Ascending aorta (tissue), 2 donors: ENCODE results near the gene SOAT2. TPM values are rescaled to one million over a fixed set of nuclear protein-coding genes. Genes with fewer than 3 reads are reported as not detected.

Experiments
- DNase-seq, 2 donors: peaks; one replicate each; pipeline ENCODE4 v3.0.0-alpha.2; 2019; ENCODE audit warnings: low spot score in 2 of 2
- H3K27ac ChIP-seq, 2 donors: fragments of 200-600 bp; sonication (generic); one replicate each; pipeline ENCODE4 v1.5.1; 2016 to 2017; ENCODE audit warnings: mild to moderate bottlenecking in 1 of 2
- H3K27me3 ChIP-seq: fragments of 200-600 bp; sonication (generic); one replicate; pipeline ENCODE4 v1.5.1; 2017
- H3K36me3 ChIP-seq, 2 donors: fragments of 200-600 bp; sonication (generic); one replicate each; pipeline ENCODE4 v1.5.1; 2016
- H3K4me1 ChIP-seq, 2 donors: fragments of 200-600 bp; sonication (generic); one replicate each; pipeline ENCODE4 v1.5.1; 2016 to 2017; ENCODE audit warnings: mild to moderate bottlenecking in 1 of 2
- H3K4me3 ChIP-seq, 2 donors: fragments of 200-600 bp; sonication (generic); one replicate each; pipeline ENCODE4 v1.5.1; 2016 to 2017; ENCODE audit warnings: mild to moderate bottlenecking in 1 of 2
- H3K9me3 ChIP-seq, 2 donors: fragments of 200-600 bp; sonication (generic); one replicate each; pipeline ENCODE4 v1.5.1; 2016
- intact Hi-C: fragments of 100-400 bp; cut with DNase I; formaldehyde crosslinking; loops from one replicate; pipeline ENCODE4 v1.15.1; 2023
- total RNA-seq: library from RNA; depleted of rRNA; stranded (reverse); fragments of >200 nt; gene quantifications from one replicate; pipeline ENCODE4 v1.1.0, GENCODE V29; 2016
- TF ChIP-seq, protein P1 (sequence below), 3 experiments: fragments of 200-600 bp in 2 of 3; fragments of 450-650 bp in 1 of 3; sonication (generic) in 2 of 3; IDR thresholded peaks; one replicate each; pipeline ENCODE4 v1.5.1; 2016 to 2019; ENCODE audit warnings: antibody characterized with exemption in 3 of 3, mild to moderate bottlenecking in 1 of 3, moderate library complexity in 1 of 3

The SOAT2 gene
- total RNA-seq, 1 donor from 2014 or later, result not detected

DNA sequence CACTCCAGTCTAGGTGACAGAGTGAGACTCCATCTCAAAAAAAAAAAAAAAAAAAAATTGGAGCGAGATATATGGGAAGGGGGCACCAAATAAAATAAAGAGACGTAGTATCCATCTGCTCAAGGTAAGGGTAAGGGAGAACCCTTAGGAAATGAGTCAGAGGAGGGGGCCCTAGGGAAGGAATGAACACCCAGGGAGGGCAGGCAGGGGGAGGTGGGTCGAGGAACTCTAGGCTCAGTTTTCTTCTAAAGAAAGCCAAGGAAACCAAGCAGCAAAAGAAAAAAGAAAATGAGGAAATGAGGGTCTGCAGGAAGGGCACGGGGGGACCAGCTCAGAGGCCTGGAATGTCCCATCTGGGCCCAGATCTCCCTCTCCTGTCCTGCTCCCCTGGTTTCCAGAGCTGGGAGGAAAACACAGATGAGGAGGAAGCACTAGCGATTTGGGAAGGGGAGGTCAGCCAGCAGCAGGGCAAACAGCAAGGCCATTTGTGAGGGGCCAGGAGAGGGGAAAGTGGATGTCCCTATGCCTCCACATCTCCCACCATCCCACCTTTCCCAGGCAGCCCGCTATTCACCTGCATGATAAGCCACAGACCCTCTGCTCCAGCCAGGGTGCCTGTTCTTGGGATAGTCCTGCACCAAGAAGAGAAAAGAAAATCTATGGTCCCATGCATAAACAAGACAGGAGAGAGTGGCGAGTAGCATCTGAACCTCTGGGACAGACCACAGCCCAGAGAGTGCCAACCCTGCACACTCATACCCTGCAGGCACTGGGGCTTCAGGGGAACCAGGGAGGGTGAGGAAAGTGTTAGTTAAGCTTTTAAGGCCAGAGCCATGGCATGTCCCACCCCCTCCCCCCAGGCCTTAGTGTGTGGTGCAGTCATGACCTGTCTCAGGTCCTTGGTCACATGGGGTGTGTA, 36.0 kb upstream of the SOAT2 start:
- TF ChIP-seq, protein P1, sequence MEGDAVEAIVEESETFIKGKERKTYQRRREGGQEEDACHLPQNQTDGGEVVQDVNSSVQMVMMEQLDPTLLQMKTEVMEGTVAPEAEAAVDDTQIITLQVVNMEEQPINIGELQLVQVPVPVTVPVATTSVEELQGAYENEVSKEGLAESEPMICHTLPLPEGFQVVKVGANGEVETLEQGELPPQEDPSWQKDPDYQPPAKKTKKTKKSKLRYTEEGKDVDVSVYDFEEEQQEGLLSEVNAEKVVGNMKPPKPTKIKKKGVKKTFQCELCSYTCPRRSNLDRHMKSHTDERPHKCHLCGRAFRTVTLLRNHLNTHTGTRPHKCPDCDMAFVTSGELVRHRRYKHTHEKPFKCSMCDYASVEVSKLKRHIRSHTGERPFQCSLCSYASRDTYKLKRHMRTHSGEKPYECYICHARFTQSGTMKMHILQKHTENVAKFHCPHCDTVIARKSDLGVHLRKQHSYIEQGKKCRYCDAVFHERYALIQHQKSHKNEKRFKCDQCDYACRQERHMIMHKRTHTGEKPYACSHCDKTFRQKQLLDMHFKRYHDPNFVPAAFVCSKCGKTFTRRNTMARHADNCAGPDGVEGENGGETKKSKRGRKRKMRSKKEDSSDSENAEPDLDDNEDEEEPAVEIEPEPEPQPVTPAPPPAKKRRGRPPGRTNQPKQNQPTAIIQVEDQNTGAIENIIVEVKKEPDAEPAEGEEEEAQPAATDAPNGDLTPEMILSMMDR (IDR thresholded peaks at IDR 0.05), result no peak
- no peak for DNase-seq
- intact Hi-C loops, result loop anchor here (2.0 kb wide), 1 partner anchor 91 kb away; no protein-coding TSS in a partner anchor
- Histone ChIP-seq H3K4me1 (peaks cover 38 to 63% of the 10 kb centered on the region in 2 donors), H3K9me3 (no peaks in the 10 kb centered on the region), H3K27me3 (no peaks in the 10 kb centered on the region), H3K36me3 (peaks cover 30 to 49% of the 10 kb centered on the region in 2 donors), H3K4me3 (no peak overlapping the region), H3K27ac (peak overlapping the region; percentile 83 to 95)

DNA sequence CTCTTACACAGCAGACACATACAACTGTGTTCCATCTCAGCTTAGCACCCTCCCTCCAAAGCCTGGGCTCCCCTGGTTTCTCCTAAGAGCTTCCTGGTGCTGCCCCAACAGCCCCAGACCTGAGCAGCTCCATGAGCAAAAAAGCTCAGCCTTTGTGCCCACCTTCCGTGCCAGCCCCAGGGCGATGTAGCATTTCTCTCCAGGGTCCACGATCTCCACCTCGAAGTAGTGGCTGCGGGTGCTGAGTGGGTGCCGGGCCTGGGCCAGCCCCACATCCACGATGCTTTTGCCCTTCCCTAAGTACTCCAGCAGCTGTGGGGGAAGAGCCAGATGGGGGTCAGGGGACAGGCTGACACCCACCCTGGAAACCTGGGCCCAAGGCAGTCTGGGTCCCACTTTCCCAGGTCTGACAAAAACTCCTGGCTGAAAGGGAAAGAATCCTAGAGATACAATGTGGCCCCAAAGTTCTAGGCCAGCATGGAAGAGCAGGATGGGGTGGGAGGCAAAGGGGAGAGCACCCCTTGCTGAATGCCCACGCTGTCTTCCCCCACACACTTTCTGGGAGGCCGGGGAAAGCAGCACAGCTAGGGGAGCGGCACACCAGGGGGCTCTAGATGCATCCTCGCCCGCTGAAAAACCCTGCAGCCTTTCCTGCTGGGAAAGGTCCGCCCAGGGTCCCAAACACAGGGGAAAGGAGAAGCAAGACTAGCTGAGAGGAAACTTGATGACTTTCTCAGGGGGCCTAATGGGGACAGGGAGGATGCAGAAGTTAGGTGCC, 35.1 kb upstream of the SOAT2 start:
- Histone ChIP-seq H3K27me3 (no peaks in the 10 kb centered on the region), H3K4me1 (peaks cover 39 to 63% of the 10 kb centered on the region in 2 donors), H3K36me3 (peaks cover 22 to 41% of the 10 kb centered on the region in 2 donors), H3K9me3 (no peaks in the 10 kb centered on the region), H3K4me3 (no peak overlapping the region), H3K27ac (peak overlapping the region; percentile 83 to 95)
- TF ChIP-seq, protein P1 (IDR thresholded peaks at IDR 0.05), result no peak
- intact Hi-C loops, result loop anchor here (2.0 kb wide), 1 partner anchor 91 kb away; no protein-coding TSS in a partner anchor
- DNase-seq, result peak in 1 of 2 donors; percentile 62

DNA sequence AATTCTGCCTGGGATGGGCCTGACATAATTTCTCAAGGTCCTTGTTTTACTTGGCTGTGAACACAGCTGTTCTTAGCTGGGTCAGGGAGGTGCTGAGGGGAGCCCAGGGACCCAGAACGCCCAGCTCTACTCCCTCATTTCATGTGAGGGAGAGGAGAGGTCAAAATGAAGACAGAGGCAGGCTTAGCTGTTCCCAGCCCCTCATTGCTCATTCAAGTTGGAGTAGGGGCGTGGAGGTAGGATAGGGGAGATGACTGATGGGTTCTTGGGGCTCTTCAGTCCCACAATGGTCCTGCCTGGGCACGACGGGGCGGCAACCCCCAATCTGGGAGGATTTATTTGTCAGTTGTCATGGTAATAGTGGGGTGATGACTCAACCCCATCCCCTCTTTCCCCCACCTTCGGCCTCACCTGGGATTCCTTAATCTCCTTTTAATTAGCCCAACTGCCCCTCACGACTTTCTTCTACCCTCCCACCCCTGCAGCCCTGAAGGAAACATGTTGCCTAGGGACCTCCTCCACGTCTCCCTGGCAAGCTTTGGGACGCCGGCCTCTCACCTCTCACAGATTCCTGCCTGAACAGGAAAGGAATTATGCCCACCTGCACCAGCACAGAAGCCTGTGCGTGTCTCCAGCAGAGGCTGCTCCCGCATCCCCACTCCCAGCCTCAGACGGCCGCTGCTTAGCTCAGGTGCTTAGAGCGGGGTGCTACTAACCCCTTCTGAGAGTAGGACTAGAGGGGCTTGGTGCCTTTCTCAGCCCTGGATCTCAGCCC, 34.3 kb upstream of the SOAT2 start:
- Histone ChIP-seq H3K36me3 (peaks cover 16 to 35% of the 10 kb centered on the region in 2 donors), H3K27ac (peak overlapping the region; percentile 83 to 95), H3K9me3 (no peaks in the 10 kb centered on the region), H3K27me3 (no peaks in the 10 kb centered on the region), H3K4me1 (peaks cover 32 to 60% of the 10 kb centered on the region in 2 donors), H3K4me3 (no peak overlapping the region)
- intact Hi-C loops, result no loop called here
- DNase-seq, result peak in 1 of 2 donors; percentile 64
- TF ChIP-seq, protein P1 (IDR thresholded peaks at IDR 0.05), result no peak

DNA sequence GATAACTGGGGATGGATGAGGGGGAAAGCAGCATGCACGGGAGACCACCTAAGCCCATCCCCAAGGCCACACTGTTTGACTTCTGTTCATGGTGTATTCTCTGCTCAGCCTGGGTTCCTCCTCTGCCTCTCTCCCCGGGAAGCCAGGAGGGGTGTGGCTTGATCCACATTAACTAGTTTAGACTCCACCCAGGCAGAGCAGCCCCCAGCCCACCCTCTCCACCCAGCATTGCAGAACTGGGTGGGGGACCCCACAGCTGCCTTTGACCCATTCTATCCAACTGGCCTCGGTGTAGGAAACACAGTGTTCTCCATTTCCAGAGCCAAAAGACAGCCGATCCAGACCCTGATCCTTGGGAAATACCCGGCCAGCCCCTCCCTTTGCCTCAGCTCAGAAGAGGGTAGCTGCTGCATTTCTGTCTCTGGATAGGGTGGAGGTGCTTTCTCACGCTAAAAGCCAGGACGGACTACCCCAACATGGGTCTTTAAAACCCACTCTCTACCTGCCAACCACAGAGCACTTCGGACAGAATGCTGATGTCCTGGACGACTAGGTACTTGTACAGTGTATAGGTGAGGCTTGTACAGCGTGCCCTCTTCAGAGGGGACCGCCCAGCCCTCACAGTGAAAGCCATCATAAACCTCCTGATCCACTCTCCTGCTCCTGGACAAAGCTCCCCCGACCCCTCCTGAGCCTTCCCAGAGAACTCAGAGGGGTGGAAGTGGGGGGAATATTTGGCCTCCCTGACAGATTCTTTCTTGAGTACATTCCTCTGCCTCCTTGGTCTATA, 33.5 kb upstream of the SOAT2 start:
- H3K4me3 ChIP-seq, result no peak overlapping the region
- DNase-seq, result peak in 1 of 2 donors; percentile 69
- TF ChIP-seq, protein P1 (IDR thresholded peaks at IDR 0.05), result no peak
- peaks cover 32 to 56% of the 10 kb centered on the region in 2 donors for H3K4me1 ChIP-seq
- intact Hi-C loops, result no loop called here
- H3K36me3 ChIP-seq, result peaks cover 22 to 37% of the 10 kb centered on the region in 2 donors
- H3K27ac ChIP-seq, result peak overlapping the region; percentile 83 to 95
- no peaks in the 10 kb centered on the region for H3K27me3 ChIP-seq
- H3K9me3 ChIP-seq, result no peaks in the 10 kb centered on the region
